ENCODE measurements around the gene LARP1B. TPM values are rescaled to one million over a fixed set of nuclear protein-coding genes. Genes with fewer than 3 reads are reported as not detected.
"Not testable (repeated sequence)": the region's sequence is repeated elsewhere in the genome, so short reads cannot be mapped to it uniquely, and the experiment has no call there.

Gene LARP1B
- total and polyA plus RNA-seq, 2 of the 8 experiments (the other 6 are each of a cell fraction or from before 2014, with no cell fraction given), result 10.6 to 47.0 TPM

DNA sequence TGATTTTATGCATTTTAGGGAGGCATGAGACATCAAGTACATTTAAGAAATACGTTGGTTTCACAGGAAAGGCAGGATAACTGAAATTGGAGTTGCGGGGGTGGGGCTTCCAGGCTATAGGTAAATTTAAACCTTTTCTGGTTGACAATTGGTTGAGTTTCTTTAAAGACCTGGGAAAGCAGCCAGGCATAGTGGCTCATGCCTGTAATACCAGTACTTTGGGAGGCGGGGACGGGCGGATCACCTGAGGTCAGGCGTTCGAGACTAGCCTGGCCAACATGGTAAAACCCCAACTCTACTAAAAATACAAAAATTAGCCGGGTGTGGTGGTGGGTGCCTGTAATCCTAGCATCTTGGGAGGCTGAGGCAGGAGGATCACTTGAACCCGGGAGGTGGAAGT, 6.2 kb upstream of the LARP1B start:
- Histone ChIP-seq H2BK5ac (ENCODE audit: low read depth, low read length) (peak overlapping the region; percentile 29), H3K18ac (ENCODE audit: extremely low read depth, low read length) (peak overlapping the region; percentile 95), H3K27ac (ENCODE audit: low read depth, low read length) (peak overlapping the region; percentile 37), H3K4me2 (ENCODE audit: insufficient read depth in 1 of 2, low read depth in 2 of 2, low read length in 2 of 2) (peak overlapping the region; percentile 28 to 68; a peak in 3 of 4 replicates), H2AK5ac (ENCODE audit: low read depth, low read length) (peak overlapping the region; percentile 97; the same call in 1 of the 2 replicates), H2BK120ac (replicated peaks; ENCODE audit: low read depth, low read length) (peak overlapping the region; percentile 64), H2BK20ac (ENCODE audit: low read length) (0 out of 2 replicates have a peak overlapping the region, but pooled peaks have one; percentile 87), H3K4me3 (ENCODE audit: extremely low read depth in 1 of 4, insufficient read depth in 2 of 4, low read depth in 3 of 4, low read length in 4 of 4) (peak overlapping the region in 1 of 4 experiments; percentile 32; a peak in 1 of 8 replicates)
- H4K8ac ChIP-seq (ENCODE audit: extremely low read depth, insufficient read depth, low read length); H2BK12ac ChIP-seq (ENCODE audit: low read depth, low read length); H3K23me2 ChIP-seq (ENCODE audit: low read depth, low read length); H3K23ac ChIP-seq (ENCODE audit: insufficient read length); H2BK15ac ChIP-seq (ENCODE audit: low read length); H3K36me3 ChIP-seq (ENCODE audit: control insufficient read depth in 2 of 4, insufficient read depth in 4 of 4, low read length in 3 of 4); H3K27me3 ChIP-seq (replicated peaks in 1 of 4; ENCODE audit: control insufficient read depth in 3 of 4, extremely low read depth in 1 of 4, insufficient read depth in 3 of 4, low read length in 3 of 4); FAIRE-seq; H3K14ac ChIP-seq (ENCODE audit: insufficient read length); H3K4ac ChIP-seq (replicated peaks; ENCODE audit: insufficient read length, low read depth, low read length); H4K91ac ChIP-seq (replicated peaks; ENCODE audit: insufficient read length, low read length); H4K20me1 ChIP-seq (replicated peaks in 1 of 2; ENCODE audit: control insufficient read depth in 1 of 2, insufficient read depth in 2 of 2, low read length in 2 of 2); H3K9me3 ChIP-seq (ENCODE audit: insufficient read depth in 2 of 2, low read depth in 1 of 2, low read length in 1 of 2); H4K5ac ChIP-seq (ENCODE audit: insufficient read length, low read depth, low read length); H3K56ac ChIP-seq (replicated peaks; ENCODE audit: insufficient read length, low read depth, low read length); H3K79me2 ChIP-seq (ENCODE audit: control insufficient read depth in 1 of 2, insufficient read depth in 2 of 2, low read length in 2 of 2); H2AFZ ChIP-seq (ENCODE audit: low read length); H3K9ac ChIP-seq (replicated peaks in 1 of 4; ENCODE audit: extremely low read depth in 1 of 4, low read depth in 3 of 4, low read length in 3 of 4); H3K79me1 ChIP-seq (ENCODE audit: low read depth, low read length); H3K4me1 ChIP-seq (replicated peaks in 1 of 4; ENCODE audit: control insufficient read depth in 3 of 4, insufficient read depth in 4 of 4, low read length in 3 of 4): not testable (repeated sequence)
- peak in 1 of 2 experiments; percentile 66 for DNase-seq (ENCODE audit: low read depth in 1 of 2, low spot score in 2 of 2)
- POLR2A ChIA-PET (ENCODE audit: partially characterized antibody), result interaction anchor here (0.9 to 2.7 kb wide), 2 partner anchors 10 to 90 kb away, joined by 4 to 9 read pairs; partner anchors contain the start of genes ABHD18 and MFSD8
- WGBS, 2 experiments (ENCODE audit: extremely low coverage in 1 of 2, insufficient coverage in 1 of 2, insufficient read length in 1 of 2, insufficient replicate concordance in 2 of 2, low coverage in 1 of 2, low lambda C conversion rate in 2 of 2, missing lambda C conversion rate in 1 of 2), result 72% methylated on average over 9 of the region's 9 CpGs; no CpG with 5 or more reads in 1 of the 2 experiments
- peak; percentile 74; the same call in 1 of the 2 replicates for TF ChIP-seq KDM1A (IDR thresholded peaks at IDR 0.05; ENCODE audit: borderline replicate concordance, low read length)
- CTCF ChIA-PET (ENCODE audit: partially characterized antibody), result interaction anchor here (0.6 kb wide), 1 partner anchor 26 kb away, joined by 3 read pairs; no protein-coding TSS in a partner anchor

Data from H1 (cell line).